Activated CD4-positive, alpha-beta T cell treated with anti-CD3 and anti-CD28 coated beads, Interleukin-2, amount 10 ng/mL, durations not matched to agents 24 days and 14 days (primary cell): Measurements from ENCODE around the gene FPGT. TPM values are rescaled to one million over a fixed set of nuclear protein-coding genes. Genes with fewer than 3 reads are reported as not detected.
"Not testable (repeated sequence)": the region's sequence is repeated elsewhere in the genome, so short reads cannot be mapped to it uniquely, and the experiment has no call there.

Experiments used
- DNase-seq: peaks from one replicate; pipeline ENCODE4 v3.0.0; 2022
- H3K27ac Mint-ChIP-seq: one replicate; pipeline ENCODE4 v1.8.0; 2022; ENCODE audit warnings: mild to moderate bottlenecking, mixed read lengths
- H3K27me3 Mint-ChIP-seq: one replicate; pipeline ENCODE4 v1.8.0; 2022; ENCODE audit warnings: mixed read lengths
- H3K36me3 Mint-ChIP-seq: one replicate; pipeline ENCODE4 v1.8.0; 2022; ENCODE audit warnings: low read depth, mild to moderate bottlenecking, mixed read lengths
- H3K4me1 Mint-ChIP-seq: one replicate; pipeline ENCODE4 v1.8.0; 2021; ENCODE audit warnings: mixed read lengths
- H3K4me3 Mint-ChIP-seq: one replicate; pipeline ENCODE4 v1.8.0; 2022; ENCODE audit warnings: mild to moderate bottlenecking, moderate library complexity, mixed read lengths
- H3K9me3 Mint-ChIP-seq: one replicate; pipeline ENCODE4 v1.8.0; 2021; ENCODE audit warnings: mixed read lengths
- intact Hi-C: fragments of 100-400 bp; cut with micrococcal nuclease; formaldehyde crosslinking; loops from one replicate; pipeline ENCODE4 v1.15.1; 2023
- total RNA-seq: library from RNA; stranded (reverse); gene quantifications from 2 replicates; pipeline ENCODE4 v1.2.3, GENCODE V29; 2022

The FPGT gene
- total RNA-seq, 1 donor from 2014 or later = 11.0 TPM

DNA sequence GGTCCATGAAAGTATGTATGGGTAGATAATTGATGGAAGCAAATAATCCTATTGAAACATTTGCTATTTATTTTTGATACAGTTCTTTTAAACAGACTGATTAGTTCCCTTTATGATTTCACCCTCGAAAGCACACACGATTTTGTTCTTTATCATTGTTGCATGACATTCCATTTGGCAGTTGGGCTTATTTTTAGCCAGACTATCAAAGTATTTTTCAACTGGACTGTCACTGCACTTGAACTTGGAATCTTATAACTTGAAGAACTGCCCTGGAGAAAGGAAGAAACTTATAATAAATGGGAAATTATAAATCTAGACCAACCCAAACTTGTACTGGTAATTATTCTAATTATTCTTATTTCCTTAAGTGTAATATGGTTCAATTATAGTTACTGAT lies 37.1 kb downstream of the FPGT start, which contains the start of gene TNNI3K:
TSS of gene TNNI3K (plus strand) at position 235 of the 400 bp plus-strand sequence. CDS start at position 300, 65 bp downstream.
- no peak within 1 kb of the TSS for H3K27ac Mint-ChIP-seq
- no peak for DNase-seq
- H3K27me3 Mint-ChIP-seq = no peaks in the 10 kb centered on the region
- no peaks in the 10 kb centered on the region for H3K9me3 Mint-ChIP-seq
- H3K4me3 Mint-ChIP-seq = no peak within 1 kb of the TSS
- intact Hi-C loops = no loop called here
- no peaks in the 10 kb centered on the region for H3K36me3 Mint-ChIP-seq
- no peaks in the 10 kb centered on the region for H3K4me1 Mint-ChIP-seq

DNA sequence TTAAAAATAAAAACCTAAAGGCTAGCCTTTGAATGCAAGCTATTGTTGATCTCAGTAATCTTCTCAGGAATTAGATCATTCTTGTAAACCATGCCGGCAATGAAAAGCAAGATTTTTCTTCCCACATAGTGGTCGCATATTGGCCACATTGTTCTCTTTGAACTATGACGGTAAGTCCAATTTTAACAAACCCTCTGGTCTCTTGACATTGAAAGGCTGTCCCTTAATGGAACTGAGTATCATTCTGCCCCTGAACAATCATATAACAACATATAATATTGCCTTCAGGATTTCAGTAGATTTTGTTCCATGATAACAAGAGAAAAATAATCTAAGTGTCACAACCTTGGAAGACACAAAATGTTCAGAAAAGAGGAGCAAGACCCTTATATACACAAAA lies 38.4 kb downstream of the FPGT start:
- Mint-ChIP-seq H3K9me3 (no peaks in the 10 kb centered on the region), H3K27ac (no peak overlapping the region), H3K27me3 (no peaks in the 10 kb centered on the region), H3K4me1 (no peaks in the 10 kb centered on the region), H3K36me3 (no peaks in the 10 kb centered on the region), H3K4me3 (no peak overlapping the region)
- intact Hi-C loops = no loop called here
- DNase-seq = no peak

DNA sequence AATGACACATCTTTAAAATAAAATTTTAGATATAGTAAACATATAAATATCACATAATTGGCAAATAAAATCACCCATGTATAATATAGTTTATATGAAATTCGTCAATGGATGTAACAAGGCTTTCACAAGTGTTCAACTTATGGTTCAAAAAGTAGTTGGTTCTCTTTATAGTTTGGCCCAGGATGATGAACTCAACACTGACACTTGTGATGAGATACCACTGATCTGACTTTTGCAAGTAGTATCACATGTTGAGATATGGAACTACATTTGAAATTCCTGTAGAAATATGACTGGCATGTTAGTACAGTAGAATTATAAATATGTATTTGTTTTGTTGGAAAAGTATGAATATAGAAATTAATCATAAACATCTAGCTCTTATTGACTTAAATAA lies 39.0 kb downstream of the FPGT start:
- Mint-ChIP-seq H3K27me3 (no peaks in the 10 kb centered on the region), H3K4me3 (no peak overlapping the region), H3K27ac (no peak overlapping the region), H3K4me1 (no peaks in the 10 kb centered on the region), H3K36me3 (no peaks in the 10 kb centered on the region), H3K9me3 (no peaks in the 10 kb centered on the region)
- no peak for DNase-seq
- intact Hi-C loops = no loop called here

DNA sequence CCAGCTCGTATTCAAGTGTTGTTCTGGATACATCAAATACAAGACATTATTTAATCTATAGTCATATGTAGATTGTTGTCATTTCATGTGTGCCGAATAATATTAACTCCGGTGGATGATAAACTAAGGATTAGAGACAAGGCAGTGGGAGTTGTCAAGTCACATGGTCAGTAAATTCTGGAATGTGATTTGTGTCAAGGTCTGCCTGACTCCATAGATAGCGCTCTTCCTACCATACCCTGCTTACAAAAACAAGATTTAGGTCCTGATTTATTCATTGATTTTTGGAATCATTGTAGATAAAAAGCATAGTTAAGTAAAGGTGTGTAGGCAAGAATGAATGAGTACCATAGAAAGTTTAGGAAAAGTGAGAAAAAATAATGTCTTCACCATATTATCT lies 39.7 kb downstream of the FPGT start:
- Mint-ChIP-seq H3K9me3 (no peaks in the 10 kb centered on the region), H3K27me3 (no peaks in the 10 kb centered on the region), H3K27ac (no peak overlapping the region), H3K36me3 (no peaks in the 10 kb centered on the region), H3K4me1 (no peaks in the 10 kb centered on the region), H3K4me3 (no peak overlapping the region)
- intact Hi-C loops = no loop called here
- no peak for DNase-seq

DNA sequence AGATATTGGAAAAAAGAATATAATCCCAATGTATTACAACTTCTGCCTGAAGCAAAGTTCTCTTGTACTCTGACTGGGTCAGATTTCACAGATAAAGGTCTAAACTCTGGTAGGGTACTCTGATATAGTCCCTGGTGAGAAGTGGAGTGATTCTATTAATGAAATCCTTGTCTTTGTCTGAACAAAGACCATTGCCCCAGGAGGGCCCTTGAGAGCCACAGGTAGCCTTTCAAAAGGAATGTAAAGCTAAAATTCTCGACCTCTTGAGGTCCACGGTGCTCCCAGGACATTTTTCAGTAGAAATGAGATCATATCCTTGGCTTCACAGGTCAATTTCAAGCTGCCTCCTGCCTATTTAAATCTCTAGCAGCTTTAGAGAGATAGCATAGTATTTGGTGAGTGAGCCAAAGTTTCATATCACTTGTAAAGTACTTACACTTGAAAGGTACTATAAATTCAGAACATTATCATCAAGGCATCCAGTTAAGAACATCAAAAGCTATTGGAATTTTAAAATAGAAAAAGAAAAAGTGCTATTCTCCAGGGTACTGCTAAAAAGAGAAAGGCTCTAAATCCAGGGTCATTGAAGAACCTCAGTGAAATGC lies 47.2 kb downstream of the FPGT start:
- DNase-seq = no peak
- Mint-ChIP-seq H3K27ac (no peak overlapping the region), H3K27me3 (no peaks in the 10 kb centered on the region), H3K36me3 (no peaks in the 10 kb centered on the region), H3K9me3 (no peaks in the 10 kb centered on the region), H3K4me3 (no peak overlapping the region), H3K4me1 (no peaks in the 10 kb centered on the region)
- intact Hi-C loops = no loop called here

DNA sequence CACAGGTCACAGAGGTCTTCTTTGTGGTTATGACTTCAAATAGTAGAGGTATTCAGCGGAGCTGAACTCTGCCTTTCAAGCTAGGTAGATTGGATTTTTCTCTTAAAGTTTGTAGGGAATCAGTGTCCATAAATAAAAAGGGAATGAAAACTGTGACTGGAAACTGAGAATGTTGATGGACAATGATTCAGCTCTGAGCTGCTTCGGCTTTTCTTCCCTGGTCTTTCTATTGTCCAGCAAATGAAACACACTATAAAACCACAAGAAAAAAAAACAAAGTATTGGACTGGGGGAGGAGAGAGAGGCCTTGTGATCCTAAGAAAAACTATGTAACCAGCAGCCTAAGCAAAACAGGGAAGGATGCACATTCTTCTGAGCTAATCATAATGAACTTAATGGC lies 48.3 kb downstream of the FPGT start:
- intact Hi-C loops = no loop called here
- no peak overlapping the region for H3K27ac Mint-ChIP-seq
- DNase-seq = no peak
- H3K9me3 Mint-ChIP-seq = no peaks in the 10 kb centered on the region
- H3K36me3 Mint-ChIP-seq = no peaks in the 10 kb centered on the region
- H3K4me3 Mint-ChIP-seq = no peak overlapping the region
- no peaks in the 10 kb centered on the region for H3K4me1 Mint-ChIP-seq
- H3K27me3 Mint-ChIP-seq = no peaks in the 10 kb centered on the region

DNA sequence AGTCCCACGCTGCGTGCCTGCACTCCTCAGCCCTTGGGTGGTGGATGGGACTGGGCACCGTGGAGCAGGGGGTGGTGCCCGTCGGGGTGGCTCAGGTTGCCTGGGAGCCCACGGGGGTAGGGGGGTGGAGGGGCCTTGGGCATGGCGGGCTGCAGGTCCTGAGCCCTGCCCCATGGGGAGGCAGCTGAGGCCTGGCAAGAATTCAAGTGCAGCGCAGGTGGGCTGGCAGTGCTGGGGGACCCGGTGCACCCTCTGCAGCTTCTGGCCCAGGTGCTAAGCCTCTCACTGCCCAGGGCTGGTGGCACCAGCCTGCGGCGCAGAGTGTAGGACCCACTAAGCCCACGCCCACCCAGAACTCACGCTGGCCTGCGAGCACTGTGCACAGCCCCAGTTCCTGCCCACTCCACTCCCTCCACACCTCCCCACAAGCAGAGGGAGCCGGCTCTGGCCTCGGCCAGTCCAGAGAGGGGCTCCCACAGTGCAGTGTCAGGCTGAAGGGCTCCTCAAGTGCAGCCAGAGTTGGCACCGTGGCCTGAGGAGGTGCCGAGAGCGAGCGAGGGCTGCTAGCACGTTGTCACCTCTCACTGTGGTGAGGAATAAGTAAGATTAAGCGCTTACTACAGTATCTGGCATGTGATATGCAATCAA lies 50.0 kb downstream of the FPGT start:
- H3K4me3 Mint-ChIP-seq = no peak overlapping the region
- no peaks in the 10 kb centered on the region for H3K27me3 Mint-ChIP-seq
- no peak overlapping the region for H3K27ac Mint-ChIP-seq
- H3K9me3 Mint-ChIP-seq = no peaks in the 10 kb centered on the region
- no peaks in the 10 kb centered on the region for H3K36me3 Mint-ChIP-seq
- DNase-seq = no peak
- intact Hi-C loops = no loop called here
- no peaks in the 10 kb centered on the region for H3K4me1 Mint-ChIP-seq

DNA sequence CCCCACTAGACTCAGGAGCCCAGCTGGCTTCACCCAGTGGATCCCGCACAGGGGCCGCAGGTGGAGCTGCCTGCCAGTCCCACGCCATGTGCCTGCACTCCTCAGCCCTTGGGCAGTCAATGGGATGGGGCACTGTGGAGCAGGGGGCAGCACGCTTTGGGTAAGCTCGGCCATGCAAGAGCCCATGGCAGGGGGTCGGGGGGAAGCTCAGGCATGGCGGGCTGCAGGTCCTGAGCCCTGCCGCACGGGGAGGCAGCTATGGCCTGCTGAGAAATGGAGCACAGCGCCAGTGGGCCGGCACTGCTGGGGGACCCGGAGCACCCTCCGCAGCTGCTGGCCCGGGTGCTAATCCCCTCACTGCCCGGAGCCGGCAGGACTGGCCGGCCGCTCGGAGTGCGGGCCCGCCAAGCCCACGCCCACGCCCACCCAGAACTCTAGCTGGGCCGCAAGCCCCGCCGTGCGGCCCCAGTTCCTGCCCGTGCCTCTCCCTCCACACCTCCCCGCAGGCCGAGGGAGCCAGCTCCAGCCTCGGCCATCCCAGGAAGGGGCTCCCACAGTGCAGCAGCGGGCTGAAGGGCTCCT lies 55.3 kb downstream of the FPGT start:
- H3K4me3 Mint-ChIP-seq, H3K4me1 Mint-ChIP-seq, H3K36me3 Mint-ChIP-seq: not testable (repeated sequence)

More for the DNA sequence above, 55.3 kb downstream of the FPGT start:
- intact Hi-C loops, H3K27ac Mint-ChIP-seq, H3K27me3 Mint-ChIP-seq, DNase-seq, H3K9me3 Mint-ChIP-seq: not testable (repeated sequence)

Other genes starting within 250 kb of the FPGT start
- 0.17 and 0.35 TPM in 2 replicates for gene LRRIQ3, start 66 bp upstream of the FPGT start, total RNA-seq
- gene TNNI3K, start 37.1 kb downstream of the FPGT start, total RNA-seq = not detected in 2 replicates